A549 (cell line): ENCODE measurements around the gene GRK6.

ENCODE experiments used
- CTCF ChIP-seq: fragments of >200 bp; sonication (Bioruptor Twin); formaldehyde crosslinking; IDR thresholded peaks from 3 replicates; pipeline ENCODE4 v1.5.1; 2016
- E2F6 ChIP-seq: IDR thresholded peaks from 2 replicates; pipeline ENCODE4 v1.6.1; 2012; ENCODE audit warnings: low read depth, borderline replicate concordance
- HOXB13 ChIP-seq: fragments of 250-450 bp; sonication (Bioruptor Pico); IDR thresholded peaks from 2 replicates; pipeline ENCODE4 v1.5.0; 2020; ENCODE audit warnings: low read depth, mild to moderate bottlenecking, moderate library complexity
- POLR2A ChIP-seq: IDR thresholded peaks from 2 replicates; pipeline ENCODE4 v1.6.1; 2012; ENCODE audit warnings: mild to moderate bottlenecking, low read length
- RFX5 ChIP-seq: fragments of 450-650 bp; IDR thresholded peaks from 2 replicates; pipeline ENCODE4 v1.7.1; 2014; ENCODE audit warnings: antibody characterized with exemption, mild to moderate bottlenecking, moderate library complexity
- SMC3 ChIP-seq: fragments of >200 bp; sonication (Bioruptor Twin); formaldehyde crosslinking; IDR thresholded peaks from 3 replicates; pipeline ENCODE4 v1.6.1; 2018; ENCODE audit warnings: inconsistent platforms

GRCh38 chr5:177449140-177450061 is 22.9 kb downstream of the GRK6 start:
- no peak for TF ChIP-seq SMC3
- no peak for TF ChIP-seq POLR2A
- TF ChIP-seq RFX5 = no peak
- no peak for TF ChIP-seq CTCF
- no peak for TF ChIP-seq HOXB13
- TF ChIP-seq E2F6 = no peak
